ENCODE results near the gene HVCN1.
"Not testable (repeated sequence)": the region's sequence is repeated elsewhere in the genome, so short reads cannot be mapped to it uniquely, and the experiment has no call there.

HVCN1 gene

DNA sequence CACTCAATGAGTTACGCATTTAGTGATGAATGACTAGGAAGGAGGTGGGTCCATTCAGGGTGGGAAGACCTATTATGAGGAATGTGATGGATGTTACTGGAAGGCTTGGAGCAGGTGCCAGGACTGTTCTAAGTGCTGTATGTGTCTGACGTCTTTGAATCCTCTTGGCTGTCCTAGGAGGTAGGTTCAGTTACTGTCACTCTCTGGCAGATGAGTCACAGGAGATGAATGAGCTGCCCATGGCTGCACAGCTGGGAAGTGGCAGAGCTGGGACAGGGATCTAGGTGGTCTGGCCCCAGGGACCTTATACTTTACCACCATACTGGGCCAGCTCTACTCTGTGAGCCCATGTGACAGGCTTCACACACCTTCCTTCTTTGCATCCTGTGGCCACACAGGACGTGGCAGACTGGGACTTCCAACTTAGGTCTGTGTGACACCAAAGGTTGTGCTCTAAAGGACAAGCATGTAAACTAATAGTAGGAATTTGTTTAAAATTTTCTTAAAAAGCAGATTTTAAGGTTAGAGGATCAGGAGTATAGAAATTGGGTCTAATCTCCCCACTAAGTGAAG, 51.0 kb downstream of the HVCN1 start:
- no peaks in the 10 kb centered on the region for H3K27me3 Mint-ChIP-seq (ENCODE audit: low read depth)
- no peak overlapping the region for H3K27ac Mint-ChIP-seq
- peaks cover 1% of the 10 kb centered on the region for H3K36me3 Mint-ChIP-seq (ENCODE audit: low read depth)
- H3K4me1 Mint-ChIP-seq (ENCODE audit: low read depth), result peaks cover 20% of the 10 kb centered on the region
- H3K9me3 Mint-ChIP-seq, result no peaks in the 10 kb centered on the region
- no peak overlapping the region for H3K4me3 Mint-ChIP-seq

DNA sequence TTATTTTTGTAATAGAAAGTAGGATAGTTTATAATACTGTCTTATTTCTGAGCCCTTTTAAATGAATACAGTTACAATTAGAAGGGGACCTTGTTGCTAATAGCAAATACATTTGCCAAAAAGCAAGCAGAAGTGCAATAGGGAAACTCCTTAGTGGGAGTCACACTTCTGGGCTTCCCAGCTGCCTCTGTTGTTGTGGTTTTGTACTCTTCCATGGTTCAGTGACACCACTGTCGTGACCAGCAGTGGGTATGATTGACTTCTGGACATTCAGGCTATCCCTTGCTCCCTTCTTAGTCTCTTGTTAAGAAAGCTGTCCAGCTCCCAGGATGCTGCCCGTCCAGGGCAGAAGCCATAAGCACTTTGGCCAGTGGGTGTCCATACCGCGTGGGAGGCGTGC, 52.4 kb downstream of the HVCN1 start:
- Mint-ChIP-seq H3K27ac (no peak overlapping the region), H3K27me3 (ENCODE audit: low read depth) (no peaks in the 10 kb centered on the region), H3K4me3 (no peak overlapping the region), H3K9me3 (no peaks in the 10 kb centered on the region), H3K36me3 (ENCODE audit: low read depth) (peaks cover 1% of the 10 kb centered on the region), H3K4me1 (ENCODE audit: low read depth) (peaks cover 20% of the 10 kb centered on the region)

DNA sequence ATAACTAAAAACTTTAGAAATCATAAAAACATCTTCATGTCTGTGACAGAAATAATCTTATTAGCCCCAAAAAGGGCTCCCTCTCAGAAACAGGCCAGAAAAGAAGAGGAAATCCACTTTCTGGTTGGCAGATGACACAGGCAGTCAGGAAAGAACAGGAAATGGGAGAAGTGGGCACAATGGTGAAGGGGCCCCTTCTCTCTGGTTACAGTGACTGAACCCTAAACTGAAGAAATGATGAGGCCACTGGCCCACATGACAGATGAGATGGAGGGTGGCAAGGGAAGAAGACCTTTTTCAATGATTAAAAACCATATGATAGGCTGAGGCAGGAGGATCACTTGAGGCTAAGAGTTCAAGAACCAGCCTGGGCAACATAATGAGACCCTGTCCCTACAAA, 53.9 kb downstream of the HVCN1 start:
- H3K27ac Mint-ChIP-seq, result no peak overlapping the region
- no peak overlapping the region for H3K4me3 Mint-ChIP-seq
- H3K27me3 Mint-ChIP-seq (ENCODE audit: low read depth), result no peaks in the 10 kb centered on the region
- H3K36me3 Mint-ChIP-seq (ENCODE audit: low read depth), result peaks cover 1% of the 10 kb centered on the region
- no peaks in the 10 kb centered on the region for H3K9me3 Mint-ChIP-seq
- peaks cover 20% of the 10 kb centered on the region for H3K4me1 Mint-ChIP-seq (ENCODE audit: low read depth)

DNA sequence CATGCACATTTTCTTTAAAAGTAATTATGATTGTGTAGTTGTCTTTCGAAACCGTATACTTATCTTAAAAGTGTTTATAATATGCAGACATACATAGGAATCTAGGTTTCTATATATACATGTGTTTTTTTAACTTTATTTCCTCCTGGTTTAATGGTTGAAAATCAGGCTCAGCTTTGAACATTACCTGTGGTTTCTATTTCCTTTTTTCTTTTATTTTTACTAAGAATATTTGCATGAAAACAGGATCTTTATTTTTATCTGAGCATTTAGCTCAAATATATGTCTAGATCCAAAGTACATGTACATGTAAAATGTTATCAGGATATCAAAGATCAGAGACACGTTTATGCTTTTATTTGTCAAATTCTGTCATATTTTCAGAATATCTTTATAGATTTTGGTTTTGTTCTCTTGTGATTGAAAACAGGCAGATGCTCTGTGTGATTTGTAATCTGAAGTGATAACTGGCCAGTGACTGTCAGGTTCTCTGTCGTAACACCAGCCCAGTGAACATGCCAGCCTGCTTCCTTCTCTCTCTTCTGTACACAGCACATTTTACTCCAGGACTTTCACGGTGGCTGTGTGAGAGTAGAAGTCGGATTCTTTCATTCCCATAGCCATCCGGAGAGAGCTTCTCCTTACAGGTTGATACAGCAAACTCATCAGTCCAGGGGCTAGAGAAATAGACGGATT, 61.3 kb downstream of the HVCN1 start:
- no peak overlapping the region for H3K27ac Mint-ChIP-seq
- H3K4me1 Mint-ChIP-seq (ENCODE audit: low read depth), result peaks cover 3% of the 10 kb centered on the region
- no peak overlapping the region for H3K4me3 Mint-ChIP-seq
- H3K36me3 Mint-ChIP-seq (ENCODE audit: low read depth), result no peaks in the 10 kb centered on the region
- no peaks in the 10 kb centered on the region for H3K9me3 Mint-ChIP-seq
- H3K27me3 Mint-ChIP-seq (ENCODE audit: low read depth), result no peaks in the 10 kb centered on the region

DNA sequence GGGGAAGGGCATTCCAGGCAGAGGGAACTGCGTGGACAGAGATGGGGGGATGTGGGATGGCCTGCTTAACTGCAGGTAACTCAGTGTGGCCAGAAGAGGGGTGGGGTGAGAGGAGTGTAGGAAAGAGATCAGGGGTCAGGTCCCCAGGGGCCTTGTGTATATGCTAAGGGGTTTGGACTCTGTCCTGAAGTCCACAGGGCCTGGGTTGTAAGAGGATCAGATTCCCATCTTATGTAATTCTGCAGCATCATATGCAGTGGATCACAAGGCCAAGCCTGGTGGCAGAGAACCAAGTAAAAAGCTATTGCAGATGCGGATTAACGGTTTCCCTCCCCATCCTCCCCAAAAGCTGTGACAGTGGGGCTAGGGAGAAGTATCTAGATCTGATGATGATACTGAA, 66.3 kb downstream of the HVCN1 start:
- H3K9me3 Mint-ChIP-seq, result no peaks in the 10 kb centered on the region
- H3K27me3 Mint-ChIP-seq (ENCODE audit: low read depth), result no peaks in the 10 kb centered on the region
- no peaks in the 10 kb centered on the region for H3K36me3 Mint-ChIP-seq (ENCODE audit: low read depth)
- H3K4me1 Mint-ChIP-seq (ENCODE audit: low read depth), result peaks cover 7% of the 10 kb centered on the region
- H3K27ac Mint-ChIP-seq, result no peak overlapping the region
- H3K4me3 Mint-ChIP-seq, result no peak overlapping the region

DNA sequence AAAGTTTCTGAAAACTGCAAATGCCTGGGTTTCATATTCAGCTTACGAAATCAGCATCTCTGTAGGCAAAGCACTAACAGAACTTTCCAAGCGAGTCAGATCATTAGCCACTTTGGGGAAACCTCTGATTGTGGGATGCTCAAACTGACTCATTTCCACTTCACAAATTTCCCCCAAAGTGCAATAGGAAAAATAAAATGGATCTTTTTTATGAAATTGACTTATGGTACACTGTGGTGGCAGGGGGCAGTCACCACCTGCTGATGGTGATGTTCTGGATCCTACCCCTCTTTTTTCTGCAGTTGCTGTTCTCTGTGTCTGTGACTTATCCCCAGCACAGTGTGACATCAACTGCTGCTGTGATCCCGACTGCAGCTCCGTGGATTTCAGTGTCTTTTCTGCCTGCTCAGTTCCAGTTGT, 69.4 kb downstream of the HVCN1 start:
- Mint-ChIP-seq H3K27me3 (ENCODE audit: low read depth) (no peaks in the 10 kb centered on the region), H3K36me3 (ENCODE audit: low read depth) (no peaks in the 10 kb centered on the region), H3K27ac (no peak overlapping the region), H3K9me3 (no peaks in the 10 kb centered on the region), H3K4me1 (ENCODE audit: low read depth) (peaks cover 5% of the 10 kb centered on the region), H3K4me3 (no peak overlapping the region)

DNA sequence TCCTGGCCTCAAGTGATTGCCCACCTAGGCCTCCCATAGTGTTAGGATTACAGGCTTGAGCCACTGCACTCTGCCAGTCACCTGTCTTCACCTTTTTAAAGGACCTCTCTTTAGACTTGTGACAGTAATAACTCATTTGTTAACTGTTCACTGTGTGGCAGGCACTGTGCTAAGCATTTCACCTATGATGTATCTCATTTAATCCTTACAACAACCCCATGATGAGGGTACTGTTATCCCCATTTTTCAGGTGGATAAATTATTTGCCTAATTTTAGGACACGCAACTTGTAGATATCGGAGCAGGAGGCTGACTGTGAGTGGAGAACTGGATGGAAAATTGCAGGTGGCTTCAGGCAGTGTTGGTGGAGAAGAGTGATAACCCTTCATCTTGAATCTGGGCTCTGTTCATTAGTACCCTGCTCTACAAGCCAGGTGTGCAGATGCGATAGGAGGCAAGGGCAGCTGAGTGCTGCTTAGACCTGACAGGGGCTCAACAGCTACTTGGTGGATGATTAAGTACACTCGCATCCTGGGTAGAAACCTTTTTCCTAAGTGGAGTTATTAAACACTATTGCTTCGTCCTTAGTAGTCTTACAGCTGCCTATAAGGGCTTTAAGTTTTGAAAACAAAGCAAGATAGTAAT, 72.3 kb downstream of the HVCN1 start:
- Mint-ChIP-seq H3K9me3 (no peaks in the 10 kb centered on the region), H3K4me1 (ENCODE audit: low read depth) (peaks cover 8% of the 10 kb centered on the region), H3K4me3 (no peak overlapping the region), H3K27ac (no peak overlapping the region), H3K27me3 (ENCODE audit: low read depth) (no peaks in the 10 kb centered on the region), H3K36me3 (ENCODE audit: low read depth) (no peaks in the 10 kb centered on the region)

DNA sequence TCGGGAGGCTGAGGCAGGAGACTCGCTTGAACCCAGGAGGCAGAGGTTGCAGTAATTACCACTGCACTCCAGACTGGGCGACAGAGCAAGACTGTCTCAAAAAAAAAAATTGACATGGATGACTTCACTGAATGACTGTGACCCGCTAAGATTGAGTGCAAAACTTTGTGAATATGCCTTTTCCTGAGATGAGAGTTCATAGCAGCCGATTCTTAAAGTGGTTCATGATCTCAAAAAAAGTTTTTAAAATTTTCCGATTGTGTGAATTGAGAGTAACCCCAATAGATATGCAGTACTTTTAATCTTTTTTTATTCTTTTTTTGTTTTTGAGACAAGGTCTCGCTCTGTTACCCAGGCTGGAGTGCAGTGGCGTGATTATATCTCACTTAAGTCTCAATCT, 73.7 kb downstream of the HVCN1 start:
- peaks cover 8% of the 10 kb centered on the region for H3K4me1 Mint-ChIP-seq (ENCODE audit: low read depth)
- H3K4me3 Mint-ChIP-seq, result no peak overlapping the region
- no peak overlapping the region for H3K27ac Mint-ChIP-seq

DNA sequence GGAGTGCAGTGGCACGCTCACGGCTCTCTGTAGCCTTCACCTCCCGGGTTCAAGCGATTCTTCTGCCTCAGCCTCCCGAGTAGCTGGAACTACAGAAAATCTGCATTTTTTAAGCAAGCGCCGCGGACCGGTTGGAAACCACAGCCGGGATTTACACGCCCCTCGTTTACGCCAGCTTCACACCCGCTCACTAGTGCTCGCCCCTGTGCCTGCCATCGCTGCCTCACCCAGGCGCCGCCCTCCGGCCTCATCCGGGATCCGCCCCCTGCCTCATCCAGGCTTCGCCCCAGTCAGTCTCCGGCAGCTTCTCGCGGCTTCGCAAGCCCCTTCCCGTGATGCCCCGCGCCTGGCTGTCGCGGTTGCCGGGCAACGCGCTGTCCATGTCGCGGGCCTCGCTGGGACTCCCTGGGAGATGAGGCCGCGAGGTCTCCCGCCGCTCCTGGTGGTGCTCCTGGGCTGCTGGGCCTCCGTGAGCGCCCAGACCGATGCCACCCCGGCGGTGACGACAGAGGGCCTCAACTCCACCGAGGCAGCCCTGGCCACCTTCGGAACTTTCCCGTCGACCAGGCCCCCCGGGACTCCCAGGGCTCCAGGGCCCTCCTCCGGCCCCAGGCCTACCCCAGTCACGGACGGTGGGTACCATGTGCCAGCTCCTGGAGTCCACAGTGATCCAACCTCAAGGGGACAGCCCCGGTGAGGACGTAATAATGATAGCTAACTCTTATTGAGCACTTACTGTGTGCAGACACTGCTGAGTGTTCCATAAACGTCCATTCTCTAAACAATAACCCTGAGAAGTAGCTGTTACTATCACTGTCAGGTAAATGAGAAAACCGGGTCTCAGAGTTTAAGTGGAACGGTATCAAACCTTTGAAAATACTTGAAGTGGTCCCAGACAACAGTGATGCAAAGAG, 74.9 kb downstream of the HVCN1 start, which contains the start of gene TCTN1:
TSS of gene TCTN1 (plus strand) at position 359 of the 914 bp plus-strand sequence. CDS start at position 413, 54 bp downstream.
- peak within 1 kb of the TSS; percentile 81 for H3K27ac Mint-ChIP-seq
- H3K27me3 Mint-ChIP-seq (ENCODE audit: low read depth), result no peaks in the 10 kb centered on the region
- no peaks in the 10 kb centered on the region for H3K36me3 Mint-ChIP-seq (ENCODE audit: low read depth)
- H3K9me3 Mint-ChIP-seq, result no peaks in the 10 kb centered on the region
- peak within 1 kb of the TSS; percentile 81 for H3K4me3 Mint-ChIP-seq
- peaks cover 4% of the 10 kb centered on the region for H3K4me1 Mint-ChIP-seq (ENCODE audit: low read depth)

More for the DNA sequence above, 73.7 kb downstream of the HVCN1 start:
- no peaks in the 10 kb centered on the region for H3K9me3 Mint-ChIP-seq
- no peaks in the 10 kb centered on the region for H3K27me3 Mint-ChIP-seq (ENCODE audit: low read depth)
- H3K36me3 Mint-ChIP-seq (ENCODE audit: low read depth), result no peaks in the 10 kb centered on the region

DNA sequence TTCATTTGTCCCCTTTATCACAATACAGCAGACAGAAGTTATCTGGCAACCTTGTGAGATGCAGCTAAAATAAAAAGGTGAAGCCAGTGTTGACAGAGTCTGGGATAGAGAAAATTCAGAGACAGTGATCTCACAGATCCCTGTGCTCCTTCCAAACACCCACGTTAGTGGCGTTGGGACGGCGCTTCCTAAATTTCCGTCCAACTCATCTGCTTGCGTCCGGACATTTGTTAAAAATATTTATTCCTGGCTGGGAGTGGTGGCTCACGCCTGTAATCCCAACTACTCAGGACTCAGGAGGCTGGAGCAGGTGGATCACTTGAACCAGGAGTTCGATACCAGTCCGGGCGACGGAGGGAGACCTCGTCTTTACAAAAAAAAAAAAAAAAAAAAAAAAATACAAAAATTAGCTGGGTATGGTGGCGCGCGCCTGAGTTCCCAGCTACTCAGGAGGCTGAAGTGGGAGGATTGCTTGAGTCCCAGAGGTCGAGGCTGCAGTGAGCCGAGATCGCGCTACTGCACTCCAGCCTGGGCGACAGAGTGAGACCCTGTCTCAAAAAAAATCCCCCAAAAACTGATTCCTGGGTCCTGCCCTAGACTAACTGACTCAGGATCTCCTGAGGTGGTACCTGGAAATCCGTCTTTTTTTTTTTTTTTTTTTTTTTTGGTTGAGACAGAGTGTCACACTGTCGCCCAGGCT, 75.7 kb downstream of the HVCN1 start:
- H3K4me3 Mint-ChIP-seq, result peak overlapping the region; percentile 81
- no peaks in the 10 kb centered on the region for H3K36me3 Mint-ChIP-seq (ENCODE audit: low read depth)
- peak overlapping the region; percentile 81 for H3K27ac Mint-ChIP-seq
- H3K4me1 Mint-ChIP-seq (ENCODE audit: low read depth), result peaks cover 4% of the 10 kb centered on the region
- no peaks in the 10 kb centered on the region for H3K27me3 Mint-ChIP-seq (ENCODE audit: low read depth)
- no peaks in the 10 kb centered on the region for H3K9me3 Mint-ChIP-seq

DNA sequence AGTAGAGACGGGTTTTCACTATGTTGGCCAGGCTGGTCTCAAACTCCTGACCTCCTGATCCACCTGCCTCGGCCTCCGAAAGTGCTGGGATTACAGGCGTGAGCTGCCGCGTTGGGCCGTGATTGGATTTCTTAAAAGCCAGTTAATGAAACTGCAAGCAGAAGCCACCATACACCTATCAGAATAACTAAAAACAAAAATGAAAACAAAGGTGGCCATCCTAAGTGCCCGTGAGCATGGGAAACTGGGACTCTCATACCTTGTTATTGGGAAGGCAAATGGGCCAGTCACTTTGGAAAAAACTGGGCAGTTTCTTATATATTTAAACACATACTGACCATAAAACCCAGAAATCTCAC, 82.7 kb downstream of the HVCN1 start:
- peak overlapping the region; percentile 73 for H3K27ac Mint-ChIP-seq
- H3K36me3 Mint-ChIP-seq (ENCODE audit: low read depth), result no peaks in the 10 kb centered on the region
- peaks cover 10% of the 10 kb centered on the region for H3K4me1 Mint-ChIP-seq (ENCODE audit: low read depth)
- no peaks in the 10 kb centered on the region for H3K9me3 Mint-ChIP-seq
- H3K4me3 Mint-ChIP-seq, result peak overlapping the region; percentile 82
- no peaks in the 10 kb centered on the region for H3K27me3 Mint-ChIP-seq (ENCODE audit: low read depth)

DNA sequence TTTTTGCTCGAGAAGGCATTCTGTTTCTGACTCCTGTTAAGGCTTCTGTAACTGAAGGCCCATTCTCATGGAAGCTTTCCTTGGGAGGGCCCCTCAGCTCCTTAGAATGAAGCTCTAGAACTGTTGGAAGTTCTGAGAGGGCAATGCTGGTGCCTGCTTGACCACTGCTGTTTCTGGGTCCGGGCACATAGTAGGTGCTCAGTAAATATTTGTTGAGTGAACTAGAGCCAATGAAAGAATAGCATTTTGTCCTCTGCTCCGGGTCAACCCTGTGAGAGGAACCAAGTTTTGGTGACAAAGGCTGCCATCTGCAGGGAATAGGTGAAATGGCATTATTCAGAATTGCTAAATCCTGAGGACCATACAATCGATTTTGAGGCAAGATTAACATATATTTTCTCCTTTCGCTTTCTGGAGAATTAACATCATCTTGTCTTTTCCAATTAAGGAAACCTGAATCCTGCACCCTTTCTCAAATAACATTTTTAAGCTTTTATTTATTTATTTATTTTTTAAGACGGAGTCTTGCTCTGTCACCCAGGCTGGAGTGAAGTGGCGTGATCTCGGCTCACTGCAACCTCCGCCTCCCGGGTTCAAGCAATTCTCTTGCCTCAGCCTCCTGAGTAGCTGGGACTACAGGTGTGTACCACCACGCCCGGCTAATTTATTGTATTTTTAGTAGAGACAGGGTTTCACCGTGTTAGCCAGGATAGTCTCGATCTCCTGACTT, 86.7 kb downstream of the HVCN1 start:
- H3K27ac Mint-ChIP-seq, result peak overlapping the region; percentile 45
- H3K36me3 Mint-ChIP-seq (ENCODE audit: low read depth); H3K9me3 Mint-ChIP-seq; H3K4me3 Mint-ChIP-seq; H3K27me3 Mint-ChIP-seq (ENCODE audit: low read depth): not testable (repeated sequence)
- H3K4me1 Mint-ChIP-seq (ENCODE audit: low read depth), result peaks cover 14% of the 10 kb centered on the region

DNA sequence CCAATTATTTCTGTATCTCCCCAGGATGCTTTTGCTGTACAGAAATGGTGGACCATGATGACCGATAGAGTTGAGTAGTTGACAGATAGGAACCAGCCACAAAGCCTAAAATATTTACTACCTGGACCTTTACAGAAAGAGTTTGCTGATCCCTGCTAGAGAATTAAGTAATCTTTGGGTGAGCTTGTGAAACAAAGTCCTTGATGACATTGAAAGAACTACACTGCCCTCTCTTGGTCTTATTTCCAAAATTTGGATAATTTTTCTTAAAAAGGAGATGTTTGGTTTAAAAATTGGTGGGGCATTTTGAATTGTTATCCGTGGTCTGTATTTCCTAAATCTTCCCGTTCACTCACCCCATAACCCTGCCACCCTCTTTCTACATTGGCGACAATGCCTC, 88.7 kb downstream of the HVCN1 start:
- peaks cover 10% of the 10 kb centered on the region for H3K4me1 Mint-ChIP-seq (ENCODE audit: low read depth)
- H3K4me3 Mint-ChIP-seq, result no peak overlapping the region
- H3K36me3 Mint-ChIP-seq (ENCODE audit: low read depth), result no peaks in the 10 kb centered on the region
- no peaks in the 10 kb centered on the region for H3K9me3 Mint-ChIP-seq
- no peak overlapping the region for H3K27ac Mint-ChIP-seq
- H3K27me3 Mint-ChIP-seq (ENCODE audit: low read depth), result no peaks in the 10 kb centered on the region

Data from T-helper 1 cell treated with Interleukin-12 subunit alpha and Interleukin-12 subunit beta and Interleukin-4 antibody, amounts not matched to agents 30 μg/mL and 1 μg/mL, for 36 hours (primary cell).